Nucleus accumbens (tissue), 56 donors: ENCODE results near the gene UBFD1.
A peak's percentile ranks its signal among the peaks of the same experiment; 100 is the strongest.
"Not testable (repeated sequence)": the region's sequence is repeated elsewhere in the genome, so short reads cannot be mapped to it uniquely, and the experiment has no call there.

Experiments used
- DNase-seq, 56 donors: peaks; one replicate each; lab custom pipeline; 2025; lab: John Stamatoyannopoulos, UW

Gene UBFD1

DNA sequence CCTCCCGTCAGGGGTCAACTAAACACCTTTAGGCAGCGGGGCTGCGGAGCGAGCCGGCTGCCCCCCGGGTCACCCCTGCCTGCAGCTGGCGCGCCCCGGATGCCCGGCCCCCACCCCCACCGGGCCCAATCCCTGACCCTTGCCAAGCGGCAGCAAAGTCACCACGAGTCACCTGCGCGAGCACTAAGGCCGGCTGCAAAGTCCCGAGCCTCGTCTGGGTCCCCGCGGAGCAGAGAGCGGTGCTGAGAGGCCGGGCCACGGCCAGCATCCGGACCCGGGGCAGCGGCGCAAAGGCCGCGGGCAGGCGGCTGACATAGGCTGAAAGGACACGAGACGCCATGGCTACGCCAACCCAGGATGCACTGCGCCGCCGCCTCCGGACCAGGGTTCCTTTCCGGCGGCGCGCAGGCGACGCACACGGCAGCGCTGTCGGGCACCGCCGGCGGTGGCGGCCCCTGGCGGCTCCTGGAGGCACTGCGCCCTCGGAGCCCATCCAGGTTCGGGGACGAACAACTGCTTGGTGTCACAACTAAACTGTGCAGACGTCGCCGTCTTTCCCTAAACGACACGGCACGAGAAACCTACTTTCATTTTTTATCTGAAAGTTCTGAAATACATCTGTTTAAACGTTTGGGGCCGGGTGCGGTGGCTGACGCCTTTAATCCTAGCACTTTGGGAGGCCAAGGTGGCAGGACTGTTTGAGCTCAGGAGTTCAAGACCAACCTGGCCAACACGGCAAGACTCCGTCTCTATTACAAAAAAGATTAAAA is 38.6 kb downstream of the UBFD1 start, which contains the start of gene NDUFAB1:
NDUFAB1 (minus strand) TSS at position 366 of the 770 bp plus-strand sequence; CDS start at position 340, 26 bp downstream.
- peak in 55 of 56 donors; percentile 23 to 93 (median 79) for DNase-seq

DNA sequence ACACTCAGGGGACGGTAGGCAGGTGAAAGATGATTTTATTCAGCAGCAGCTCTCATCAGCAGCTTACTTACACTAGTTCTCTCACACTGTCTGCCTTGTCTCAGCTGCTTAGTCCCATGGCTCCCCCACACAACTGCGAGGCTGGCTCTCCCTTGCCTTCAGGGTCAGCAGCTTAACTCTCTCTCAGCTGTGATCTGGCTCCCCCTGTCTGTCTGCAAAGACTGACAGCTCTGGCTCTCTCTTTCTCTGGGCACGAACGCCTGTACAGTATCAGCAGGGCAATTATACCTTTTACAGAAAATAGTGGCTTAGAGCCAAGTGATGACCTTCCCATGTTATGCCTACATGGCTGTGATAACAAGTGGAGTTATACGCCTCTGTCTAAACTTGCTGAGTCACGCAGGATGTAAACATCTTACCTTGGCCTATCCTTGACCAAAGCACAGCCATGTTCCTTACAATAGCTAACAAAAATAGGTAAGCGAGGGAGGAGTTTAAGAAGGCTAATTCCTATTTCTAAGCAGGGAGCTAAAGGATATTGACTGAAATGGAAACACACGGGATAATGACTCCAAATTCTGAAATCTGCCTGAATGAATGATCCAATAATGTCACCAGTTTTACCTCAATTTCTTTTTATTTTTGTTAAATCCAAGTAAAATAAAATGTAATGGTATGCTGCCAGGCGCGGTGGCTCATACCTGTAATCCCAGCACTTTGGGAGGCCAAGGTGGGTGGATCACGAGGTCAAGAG is 39.7 kb downstream of the UBFD1 start:
- DNase-seq: no peak

DNA sequence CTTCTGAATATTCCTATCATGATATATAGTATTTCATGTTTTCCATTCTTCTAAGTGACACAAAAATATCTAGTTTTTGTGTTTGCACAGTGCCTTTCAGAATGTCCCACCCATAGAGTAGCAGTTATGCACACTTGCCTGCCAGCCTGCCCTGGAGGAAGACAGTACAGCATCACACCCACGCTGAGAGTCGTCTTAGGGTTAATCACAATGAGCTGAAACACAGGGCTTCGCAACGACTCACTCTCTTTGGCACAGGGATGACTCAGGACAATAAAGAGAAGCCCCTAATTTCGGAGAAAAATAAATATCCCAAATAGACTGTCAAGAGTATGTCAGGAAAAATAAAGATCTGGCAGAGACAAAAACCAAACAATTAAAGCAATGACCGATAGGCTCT is 50.2 kb downstream of the UBFD1 start:
- peak in 1 of 56 donors; percentile 11 for DNase-seq

- DNase-seq: no peak
Measured at GRCh38 chr16:23608194-23608593, 50.7 kb downstream of the UBFD1 start.

DNA sequence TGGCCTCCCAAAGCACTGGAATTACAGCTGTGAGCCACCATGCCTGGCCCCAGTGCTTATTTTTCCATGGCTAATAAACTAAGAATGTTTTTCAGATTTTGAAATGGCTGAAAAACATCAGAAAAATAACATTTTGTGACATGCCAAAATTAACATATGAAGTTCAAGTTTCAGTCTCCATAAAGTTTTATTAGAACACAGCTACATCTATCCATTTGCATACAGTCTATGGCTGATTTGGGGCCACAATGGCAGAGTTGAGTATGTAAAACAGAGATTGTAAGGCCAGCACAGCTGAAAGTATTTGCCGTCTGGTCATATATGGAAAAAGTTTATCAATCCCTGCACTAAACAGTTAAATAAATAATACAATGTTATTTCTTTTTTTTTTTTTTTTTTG is 52.4 kb downstream of the UBFD1 start:
- DNase-seq: no peak

DNA sequence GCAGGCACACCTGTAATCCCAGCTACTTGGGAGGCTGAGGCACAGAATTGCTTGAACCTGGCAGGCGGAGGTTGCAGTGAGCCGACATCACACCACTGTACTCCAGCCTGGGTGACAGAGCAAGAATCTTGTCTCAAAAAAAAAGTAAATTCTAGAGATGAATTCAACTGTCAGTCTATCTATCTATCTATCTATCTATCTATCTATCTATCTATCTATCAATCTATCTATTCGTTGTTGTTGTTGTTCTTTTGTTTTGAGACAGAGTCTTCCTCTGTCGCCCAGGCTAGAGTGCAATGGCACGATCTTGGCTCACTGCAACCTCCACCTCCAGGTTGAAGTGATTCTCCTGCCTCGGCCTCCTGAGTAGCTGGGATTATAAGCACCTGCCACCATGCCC is 53.4 kb downstream of the UBFD1 start:
- not testable (repeated sequence) for DNase-seq

- no peak for DNase-seq
Measured at GRCh38 chr16:23611936-23612335, 54.4 kb downstream of the UBFD1 start.

DNA sequence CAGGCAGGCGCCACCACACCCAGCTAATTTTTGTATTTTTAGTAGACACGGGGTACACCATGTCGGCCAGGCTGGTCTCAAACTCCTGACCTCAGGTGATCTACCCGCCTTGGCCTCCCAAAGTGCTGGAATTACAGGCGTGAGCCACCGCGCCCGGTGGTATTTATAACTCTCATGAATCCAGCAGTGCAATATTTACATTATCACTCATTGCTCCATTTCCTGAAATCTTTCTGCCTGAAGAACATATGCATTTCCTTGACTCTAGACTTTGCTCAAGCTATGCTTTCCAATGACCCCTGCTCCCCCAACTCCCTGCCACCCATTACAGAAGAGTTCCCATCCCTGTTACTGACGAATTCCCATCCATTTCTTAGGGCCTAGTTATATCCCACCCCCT is 58.3 kb downstream of the UBFD1 start:
- DNase-seq: no peak
